Measurements from ENCODE around the gene MRPL12. TPM values are rescaled to one million over a fixed set of nuclear protein-coding genes. Genes with fewer than 3 reads are reported as not detected.

MRPL12 gene
- total and polyA plus RNA-seq, 2 donors from 2014 or later: 52.4 to 251 TPM

DNA sequence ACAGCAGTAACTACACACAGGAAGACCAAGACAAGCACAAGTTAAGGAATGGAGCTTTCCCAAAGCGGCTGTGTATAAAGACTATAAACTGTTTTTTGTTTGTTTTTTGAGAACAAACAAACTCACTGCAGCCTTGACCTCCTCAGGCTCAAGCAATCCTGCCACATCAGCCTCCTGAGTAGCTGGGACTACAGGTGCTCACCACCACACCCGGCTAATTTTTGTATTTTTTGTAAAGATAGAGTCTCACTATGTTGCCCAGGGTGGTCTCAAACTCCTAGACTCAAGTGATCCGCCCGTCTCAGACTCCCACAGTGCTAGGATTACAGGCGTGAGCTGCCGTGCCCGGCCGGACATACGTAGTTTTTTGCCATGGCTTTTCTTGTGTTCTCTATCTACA, 42.7 kb upstream of the MRPL12 start:
- no peak overlapping the region for H3K27ac ChIP-seq (ENCODE audit: low read depth in 2 of 2, low read length in 2 of 2)
- H3K9me3 ChIP-seq (ENCODE audit: control insufficient read depth in 2 of 3, insufficient read depth in 1 of 3, low read length in 3 of 3): no peaks in the 10 kb centered on the region
- H3K27me3 ChIP-seq (ENCODE audit: control insufficient read depth, insufficient read depth, low read length): no peaks in the 10 kb centered on the region
- no peak for TF ChIP-seq CTCF (IDR thresholded peaks at IDR 0.05; ENCODE audit: borderline replicate concordance, extremely low read depth, insufficient read depth)
- no peak overlapping the region for H3K4me3 ChIP-seq (ENCODE audit: low read length in 3 of 3)
- DNase-seq (no peak), FAIRE-seq (no peak)
- H3K36me3 ChIP-seq (ENCODE audit: control insufficient read depth in 2 of 3, insufficient read depth in 3 of 3, low read length in 3 of 3): no peaks in the 10 kb centered on the region
- H3K9ac ChIP-seq (ENCODE audit: low read length in 3 of 3): no peak overlapping the region
- peaks cover 0 to 6% (median 0%) of the 10 kb centered on the region in 3 donors for H3K4me1 ChIP-seq (ENCODE audit: control insufficient read depth in 2 of 3, insufficient read depth in 2 of 3, low read depth in 1 of 3, low read length in 3 of 3)
- intact Hi-C loops (cut with DNase I): no loop called here

GRCh38 chr17:81662002-81662401, 41.2 kb upstream of the MRPL12 start:
- TF ChIP-seq CTCF (IDR thresholded peaks at IDR 0.05; ENCODE audit: borderline replicate concordance, extremely low read depth, insufficient read depth): no peak
- no peak overlapping the region for H3K4me3 ChIP-seq (ENCODE audit: low read length in 3 of 3)
- intact Hi-C loops (cut with DNase I): no loop called here
- H3K9ac ChIP-seq (ENCODE audit: low read length in 3 of 3): no peak overlapping the region
- DNase-seq (no peak), FAIRE-seq (no peak)
- H3K9me3 ChIP-seq (ENCODE audit: control insufficient read depth in 2 of 3, insufficient read depth in 1 of 3, low read length in 3 of 3): no peaks in the 10 kb centered on the region
- peaks cover 0 to 11% (median 0%) of the 10 kb centered on the region in 3 donors for H3K4me1 ChIP-seq (ENCODE audit: control insufficient read depth in 2 of 3, insufficient read depth in 2 of 3, low read depth in 1 of 3, low read length in 3 of 3)
- no peak overlapping the region for H3K27ac ChIP-seq (ENCODE audit: low read depth in 2 of 2, low read length in 2 of 2)
- H3K27me3 ChIP-seq (ENCODE audit: control insufficient read depth, insufficient read depth, low read length): no peaks in the 10 kb centered on the region
- no peaks in the 10 kb centered on the region for H3K36me3 ChIP-seq (ENCODE audit: control insufficient read depth in 2 of 3, insufficient read depth in 3 of 3, low read length in 3 of 3)

DNA sequence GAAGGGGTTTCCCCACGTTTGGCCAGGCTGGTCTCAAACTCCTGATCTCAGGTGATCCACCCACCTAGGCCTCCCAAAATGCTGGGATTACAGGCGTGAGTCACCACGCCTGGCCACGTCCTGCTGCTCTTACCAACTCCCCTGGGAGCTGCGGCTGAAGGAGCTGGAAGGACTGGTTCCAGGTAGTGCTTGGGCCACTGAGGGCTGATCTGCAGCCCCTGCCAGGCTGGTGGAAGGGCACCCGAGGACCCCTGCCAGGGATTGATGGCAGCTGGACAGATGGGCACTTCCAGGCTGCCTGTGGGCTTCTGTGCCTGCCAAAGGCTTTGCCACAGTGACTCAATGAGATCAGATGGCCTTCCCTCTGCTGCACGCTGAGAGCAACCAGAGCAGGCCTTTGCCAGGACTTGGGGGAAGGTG, 39.1 kb upstream of the MRPL12 start:
- no peak for TF ChIP-seq CTCF (IDR thresholded peaks at IDR 0.05; ENCODE audit: borderline replicate concordance, extremely low read depth, insufficient read depth)
- peaks cover 0 to 5% (median 0%) of the 10 kb centered on the region in 3 donors for H3K36me3 ChIP-seq (ENCODE audit: control insufficient read depth in 2 of 3, insufficient read depth in 3 of 3, low read length in 3 of 3)
- H3K4me3 ChIP-seq (ENCODE audit: low read length in 3 of 3): no peak overlapping the region
- intact Hi-C loops (cut with DNase I): no loop called here
- no peak overlapping the region for H3K27ac ChIP-seq (ENCODE audit: low read depth in 2 of 2, low read length in 2 of 2)
- DNase-seq (peak in 1 of 5 donors; percentile 60), FAIRE-seq (no peak)
- H3K4me1 ChIP-seq (ENCODE audit: control insufficient read depth in 2 of 3, insufficient read depth in 2 of 3, low read depth in 1 of 3, low read length in 3 of 3): peaks cover 0 to 18% (median 0%) of the 10 kb centered on the region in 3 donors
- H3K9ac ChIP-seq (ENCODE audit: low read length in 3 of 3): no peak overlapping the region
- H3K9me3 ChIP-seq (ENCODE audit: control insufficient read depth in 2 of 3, insufficient read depth in 1 of 3, low read length in 3 of 3): no peaks in the 10 kb centered on the region
- H3K27me3 ChIP-seq (ENCODE audit: control insufficient read depth, insufficient read depth, low read length): no peaks in the 10 kb centered on the region
